ENCODE data around the gene SRR.
"Not testable (repeated sequence)": the region's sequence is repeated elsewhere in the genome, so short reads cannot be mapped to it uniquely, and the experiment has no call there.

Gene SRR

DNA sequence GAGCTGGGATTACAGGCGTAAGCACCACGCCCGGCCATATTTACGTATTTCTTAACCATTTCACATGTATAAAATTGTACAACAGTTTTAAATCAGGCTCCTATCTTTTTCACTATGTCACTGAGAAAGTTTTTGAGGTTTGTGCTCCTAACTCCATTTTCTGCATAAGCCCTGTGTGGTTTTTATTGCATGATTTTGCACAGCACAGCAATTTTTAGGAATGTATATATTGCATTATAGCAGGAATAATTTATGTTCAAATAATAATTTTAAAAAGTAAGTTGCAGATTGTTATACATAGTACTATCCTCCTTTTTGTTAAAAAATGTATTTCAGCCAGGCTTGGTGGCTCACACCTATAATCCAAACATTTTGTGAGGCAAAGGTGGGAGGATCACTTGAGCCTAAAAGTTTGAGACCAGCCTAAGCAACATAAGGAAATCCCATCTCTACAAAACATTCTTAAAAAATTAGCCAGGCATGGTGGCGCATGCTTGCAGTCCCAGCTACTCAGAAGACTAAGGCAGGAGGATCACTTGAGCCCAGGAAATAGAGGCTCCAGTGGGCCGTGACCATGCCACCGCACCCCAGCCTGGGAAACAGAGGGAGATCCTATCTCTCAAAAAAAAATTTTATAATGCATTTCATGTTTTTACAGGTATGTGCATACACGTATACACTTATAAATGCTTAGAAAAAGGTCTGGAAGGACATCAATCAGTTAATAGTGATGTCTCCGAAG is 26.1 kb upstream of the SRR start:
- Mint-ChIP-seq H3K27me3 (no peaks in the 10 kb centered on the region), H3K4me3 (no peak overlapping the region), H3K4me1 (peaks cover 4% of the 10 kb centered on the region), H3K36me3 (peaks cover 59% of the 10 kb centered on the region), H3K9me3 (no peaks in the 10 kb centered on the region), H3K27ac (no peak overlapping the region)
- no peak for ATAC-seq

DNA sequence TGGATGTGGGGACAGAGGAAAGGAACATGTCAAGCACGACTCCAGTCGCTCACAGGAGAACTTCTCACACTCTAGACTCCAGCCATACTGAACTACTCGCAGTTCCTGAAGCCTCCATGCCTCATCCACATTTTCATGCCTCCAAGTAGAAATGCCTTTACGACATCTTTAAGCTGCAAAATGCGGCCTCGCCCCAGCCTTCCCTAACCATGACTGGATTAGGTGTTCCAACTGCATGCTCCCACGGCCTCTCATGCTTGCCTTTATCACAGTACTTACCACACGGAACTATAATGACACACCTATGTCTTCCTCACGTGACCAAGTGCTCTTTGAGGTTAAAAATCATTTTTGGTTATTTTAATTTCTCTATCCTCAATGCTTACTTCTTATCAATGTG is 24.0 kb upstream of the SRR start:
- Mint-ChIP-seq H3K36me3 (peaks cover 64% of the 10 kb centered on the region), H3K4me1 (peaks cover 4% of the 10 kb centered on the region), H3K27ac (no peak overlapping the region), H3K9me3 (no peaks in the 10 kb centered on the region), H3K27me3 (no peaks in the 10 kb centered on the region), H3K4me3 (no peak overlapping the region)
- no peak for ATAC-seq

DNA sequence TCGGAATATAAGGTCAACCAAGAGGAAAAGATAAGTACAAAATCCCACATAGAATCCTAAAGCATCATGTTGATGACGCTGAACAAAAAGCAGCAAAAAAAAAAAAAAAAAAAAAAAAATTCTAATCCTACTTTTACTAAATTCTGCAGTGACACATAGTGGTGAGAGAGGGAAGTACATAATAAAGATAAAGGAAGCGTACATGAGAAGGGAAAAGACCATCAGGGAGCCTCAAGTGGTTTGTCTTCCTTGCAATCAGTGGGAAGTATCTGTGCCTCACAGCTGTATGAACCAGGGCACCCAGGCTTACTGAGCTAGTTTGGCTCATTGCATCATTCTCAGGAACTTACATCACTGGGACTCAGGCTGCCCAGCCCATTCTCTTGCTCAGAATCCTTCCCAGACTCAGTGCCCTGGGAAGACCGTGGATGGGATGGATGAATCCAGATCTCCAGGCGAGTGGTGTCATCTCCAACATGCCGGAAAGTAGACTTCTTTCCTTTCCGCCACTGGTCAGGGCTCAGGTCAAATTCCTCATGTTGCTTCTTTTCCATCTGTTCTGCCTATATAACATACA is 21.4 kb upstream of the SRR start:
- no peaks in the 10 kb centered on the region for H3K27me3 Mint-ChIP-seq
- H3K4me1 Mint-ChIP-seq: peaks cover 4% of the 10 kb centered on the region
- peaks cover 59% of the 10 kb centered on the region for H3K36me3 Mint-ChIP-seq
- H3K4me3 Mint-ChIP-seq: no peak overlapping the region
- no peak overlapping the region for H3K27ac Mint-ChIP-seq
- H3K9me3 Mint-ChIP-seq: no peaks in the 10 kb centered on the region
- no peak for ATAC-seq

DNA sequence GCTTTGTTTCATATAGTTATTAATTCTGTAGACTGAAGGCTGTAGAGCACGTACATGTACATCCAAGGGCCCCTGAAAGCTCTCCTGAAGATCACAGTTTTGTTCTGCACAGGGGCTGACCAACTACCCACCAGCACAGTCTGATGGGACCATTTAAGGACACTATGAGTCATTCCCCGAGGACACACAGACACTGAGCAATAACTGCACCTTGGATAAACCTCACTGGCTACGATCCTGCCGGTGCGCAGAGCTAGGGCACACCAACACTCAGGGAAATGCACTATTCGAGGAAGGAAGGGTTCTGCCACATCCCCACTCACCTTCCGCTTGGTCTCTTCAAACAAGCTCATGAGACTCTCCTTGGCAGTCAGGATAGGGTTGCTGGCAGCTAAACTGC is 20.4 kb upstream of the SRR start:
- Mint-ChIP-seq H3K4me1 (peaks cover 4% of the 10 kb centered on the region), H3K27ac (no peak overlapping the region), H3K4me3 (no peak overlapping the region), H3K9me3 (no peaks in the 10 kb centered on the region), H3K27me3 (no peaks in the 10 kb centered on the region), H3K36me3 (peaks cover 68% of the 10 kb centered on the region)
- no peak for ATAC-seq

DNA sequence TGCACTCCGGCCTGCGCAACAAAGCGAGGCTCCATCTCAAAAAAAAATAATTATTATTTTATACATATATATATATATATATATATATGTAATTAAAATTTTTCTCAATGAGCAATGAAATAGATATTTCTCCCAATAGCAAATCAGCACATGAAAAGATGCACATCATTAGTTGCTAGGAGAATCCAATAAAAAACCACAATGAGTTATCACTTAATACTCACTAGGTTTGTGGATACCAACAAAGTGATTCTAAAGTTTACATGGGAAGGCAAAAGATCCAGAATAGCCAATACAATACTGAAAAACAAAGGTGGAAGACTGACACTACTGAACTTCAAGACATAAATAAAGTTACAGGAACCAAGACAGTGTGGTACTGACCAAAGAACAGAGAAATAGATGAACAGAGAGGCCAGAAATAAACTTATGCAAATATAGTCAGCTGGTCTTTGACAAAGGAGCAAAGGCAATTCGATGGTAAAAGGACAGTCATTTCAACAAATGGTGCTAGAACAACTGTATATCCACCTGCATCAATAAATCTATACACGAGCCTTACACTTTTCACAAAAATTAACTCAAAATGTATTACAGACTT is 13.8 kb upstream of the SRR start:
- no peak for ATAC-seq
- Mint-ChIP-seq H3K27me3 (no peaks in the 10 kb centered on the region), H3K9me3 (peaks cover 2% of the 10 kb centered on the region), H3K4me1 (peaks cover 11% of the 10 kb centered on the region), H3K4me3 (no peak overlapping the region), H3K27ac (peak overlapping the region; percentile 67), H3K36me3 (peaks cover 73% of the 10 kb centered on the region)

DNA sequence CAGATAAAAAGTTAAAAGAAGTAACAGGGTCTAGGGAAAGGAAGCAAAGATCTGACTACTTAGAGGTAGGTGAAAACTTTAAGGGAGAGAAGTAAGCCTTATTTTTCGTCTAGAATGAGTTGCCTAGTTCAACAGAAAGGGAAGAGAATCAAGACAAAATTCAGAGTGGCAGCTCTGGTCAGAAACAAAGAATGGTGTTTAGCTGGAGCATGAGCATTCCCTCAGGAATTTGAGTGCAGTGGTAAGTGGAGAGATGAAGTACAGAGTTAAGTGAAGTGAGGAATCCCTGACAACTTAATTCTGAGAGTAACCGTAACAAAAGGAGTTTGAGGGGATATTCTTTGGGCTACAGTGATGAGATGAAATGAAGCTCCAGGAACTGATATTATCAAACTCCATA is 11.7 kb upstream of the SRR start:
- Mint-ChIP-seq H3K4me1 (peaks cover 25% of the 10 kb centered on the region), H3K9me3 (peaks cover 2% of the 10 kb centered on the region), H3K36me3 (peaks cover 79% of the 10 kb centered on the region), H3K27ac (no peak overlapping the region), H3K27me3 (no peaks in the 10 kb centered on the region), H3K4me3 (no peak overlapping the region)
- ATAC-seq: no peak

DNA sequence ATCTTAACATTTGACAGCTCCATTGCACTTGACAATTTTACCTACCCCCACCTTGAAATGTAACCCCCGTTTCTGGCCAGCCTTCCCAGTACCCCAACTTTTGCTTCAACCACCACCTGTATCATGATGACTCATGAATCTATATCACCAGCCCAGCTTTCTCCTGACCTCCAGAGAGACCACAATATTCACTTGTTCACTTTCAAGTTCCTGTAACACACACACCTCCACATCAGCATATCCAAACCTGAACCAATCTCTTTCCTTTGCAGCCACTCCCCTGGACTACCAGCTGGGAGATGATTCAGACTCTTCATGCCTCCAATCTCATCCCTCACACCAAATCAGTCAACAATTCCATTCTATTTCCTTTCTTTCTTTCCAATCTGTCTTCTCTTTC is 8.2 kb upstream of the SRR start:
- peaks cover 2% of the 10 kb centered on the region for H3K9me3 Mint-ChIP-seq
- no peaks in the 10 kb centered on the region for H3K27me3 Mint-ChIP-seq
- peaks cover 74% of the 10 kb centered on the region for H3K36me3 Mint-ChIP-seq
- no peak for ATAC-seq
- H3K4me3 Mint-ChIP-seq: no peak overlapping the region
- peak overlapping the region; percentile 18 for H3K27ac Mint-ChIP-seq
- H3K4me1 Mint-ChIP-seq: peaks cover 32% of the 10 kb centered on the region

DNA sequence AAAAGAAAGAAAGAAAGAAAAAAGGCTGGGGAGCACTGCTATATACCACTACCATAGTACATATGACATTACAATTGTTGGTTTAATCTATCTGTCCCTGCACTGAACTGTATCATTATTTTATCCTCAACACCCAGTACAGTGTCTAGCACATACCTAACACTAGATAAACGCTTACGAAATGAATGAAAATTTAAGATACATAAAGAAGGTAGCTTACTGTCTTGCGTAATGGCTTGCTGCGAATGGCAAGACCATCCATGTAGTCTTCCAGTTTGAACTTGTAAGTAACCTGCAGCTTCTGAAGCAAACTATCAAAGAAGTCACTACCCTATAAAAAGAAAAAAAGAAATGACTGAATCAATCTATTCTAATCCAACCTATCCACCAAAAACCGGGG is 6.7 kb upstream of the SRR start:
- Mint-ChIP-seq H3K27ac (no peak overlapping the region), H3K4me1 (peaks cover 44% of the 10 kb centered on the region), H3K27me3 (no peaks in the 10 kb centered on the region), H3K9me3 (no peaks in the 10 kb centered on the region), H3K36me3 (peaks cover 68% of the 10 kb centered on the region), H3K4me3 (no peak overlapping the region)
- ATAC-seq: no peak

DNA sequence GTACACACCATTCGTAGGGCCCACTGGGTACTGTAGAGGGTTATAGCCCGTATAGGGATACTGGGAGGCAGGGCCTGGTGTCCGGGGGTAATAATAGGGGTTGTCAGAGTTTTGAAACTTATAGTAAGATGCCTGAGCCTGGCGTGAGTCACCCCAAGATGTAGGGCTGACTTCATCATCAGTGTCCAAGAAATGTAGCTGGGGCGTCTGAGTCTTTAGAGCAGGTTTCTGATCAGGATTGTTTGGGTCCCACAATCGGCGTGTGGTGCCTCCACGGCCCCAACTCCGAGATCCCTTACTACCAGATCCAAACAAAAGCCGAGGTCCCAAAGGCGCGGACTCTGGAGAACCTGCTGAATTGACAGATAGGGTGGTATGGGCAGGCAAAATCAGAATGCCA is 4.6 kb upstream of the SRR start:
- no peaks in the 10 kb centered on the region for H3K9me3 Mint-ChIP-seq
- peaks cover 54% of the 10 kb centered on the region for H3K4me1 Mint-ChIP-seq
- no peak for ATAC-seq
- no peaks in the 10 kb centered on the region for H3K27me3 Mint-ChIP-seq
- H3K27ac Mint-ChIP-seq: no peak overlapping the region
- H3K36me3 Mint-ChIP-seq: peaks cover 53% of the 10 kb centered on the region
- no peak overlapping the region for H3K4me3 Mint-ChIP-seq

DNA sequence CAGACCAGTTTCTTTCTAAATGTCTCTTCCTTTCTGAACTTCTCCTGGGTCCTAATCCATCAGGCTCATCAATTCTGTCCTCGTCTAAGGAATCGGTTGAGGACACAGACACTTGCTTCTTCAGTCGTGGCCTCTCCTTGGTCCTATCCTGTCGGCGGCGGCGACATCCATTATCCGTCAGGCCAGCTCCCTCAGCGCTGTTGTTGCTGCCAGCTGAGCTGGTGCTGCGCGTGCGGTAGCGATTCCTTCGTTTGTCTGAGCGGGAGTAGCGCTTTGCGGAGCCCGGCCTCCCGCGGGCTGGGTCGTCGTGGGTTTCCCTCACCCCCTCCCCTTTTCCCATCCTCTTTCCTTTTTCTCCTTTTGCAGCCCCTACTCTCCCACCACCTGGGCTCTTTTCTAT is 4.0 kb upstream of the SRR start:
- ATAC-seq: no peak
- H3K4me3 Mint-ChIP-seq: no peak overlapping the region

DNA sequence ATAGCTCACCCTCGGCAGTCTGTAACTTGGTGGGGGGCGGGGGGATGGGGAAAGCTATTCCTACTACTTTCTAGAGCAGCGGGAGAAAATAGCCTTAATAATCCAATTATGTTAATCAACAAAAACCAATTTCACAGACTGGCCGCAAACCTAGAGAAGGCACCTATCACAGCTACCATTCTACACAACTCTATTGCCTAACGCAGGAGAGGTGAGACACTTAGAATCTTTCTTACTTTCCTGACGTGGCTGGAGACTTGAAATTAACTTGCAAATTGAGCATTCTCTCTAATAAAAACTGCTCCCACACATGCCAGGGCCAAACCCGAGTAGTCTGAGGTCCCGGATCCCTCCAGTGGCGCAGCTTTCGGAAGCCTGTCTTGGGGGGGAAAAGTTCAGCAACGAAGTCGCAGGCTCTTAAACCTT is 959 bp upstream of the SRR start:
- H3K27ac Mint-ChIP-seq: peak overlapping the region; percentile 74
- H3K9me3 Mint-ChIP-seq: no peaks in the 10 kb centered on the region
- ATAC-seq: no peak
- H3K4me1 Mint-ChIP-seq: peaks cover 49% of the 10 kb centered on the region
- H3K36me3 Mint-ChIP-seq: peaks cover 22% of the 10 kb centered on the region
- H3K4me3 Mint-ChIP-seq: peak overlapping the region; percentile 85
- no peaks in the 10 kb centered on the region for H3K27me3 Mint-ChIP-seq

More for the DNA sequence above, 4.0 kb upstream of the SRR start:
- Mint-ChIP-seq H3K27me3 (no peaks in the 10 kb centered on the region), H3K4me1 (peaks cover 56% of the 10 kb centered on the region), H3K9me3 (no peaks in the 10 kb centered on the region), H3K27ac (no peak overlapping the region), H3K36me3 (peaks cover 47% of the 10 kb centered on the region)

DNA sequence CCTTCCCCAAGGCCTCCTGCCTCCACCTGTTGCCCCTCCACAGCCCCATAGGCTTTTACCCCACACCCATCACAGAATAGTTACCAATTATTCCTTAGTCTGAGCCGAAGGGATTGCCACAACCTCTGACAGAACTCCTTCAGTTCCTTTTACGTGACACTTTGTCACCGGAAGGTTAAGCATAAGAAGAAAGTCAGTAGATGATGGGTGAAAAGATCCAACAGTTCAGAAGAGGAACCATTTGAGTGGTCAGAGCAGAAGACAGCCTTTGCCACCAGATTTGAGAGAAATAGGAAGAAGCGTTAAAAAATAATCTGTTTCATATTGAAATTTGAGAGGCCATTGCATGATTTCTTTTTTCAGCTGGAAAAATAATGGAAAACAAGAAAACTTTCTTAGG is 1.2 kb downstream of the SRR start:
- Mint-ChIP-seq H3K9me3 (no peaks in the 10 kb centered on the region), H3K36me3 (peaks cover 15% of the 10 kb centered on the region), H3K4me1 (peaks cover 53% of the 10 kb centered on the region), H3K27ac (no peak overlapping the region), H3K4me3 (peak overlapping the region; percentile 68), H3K27me3 (no peaks in the 10 kb centered on the region)
- no peak for ATAC-seq

DNA sequence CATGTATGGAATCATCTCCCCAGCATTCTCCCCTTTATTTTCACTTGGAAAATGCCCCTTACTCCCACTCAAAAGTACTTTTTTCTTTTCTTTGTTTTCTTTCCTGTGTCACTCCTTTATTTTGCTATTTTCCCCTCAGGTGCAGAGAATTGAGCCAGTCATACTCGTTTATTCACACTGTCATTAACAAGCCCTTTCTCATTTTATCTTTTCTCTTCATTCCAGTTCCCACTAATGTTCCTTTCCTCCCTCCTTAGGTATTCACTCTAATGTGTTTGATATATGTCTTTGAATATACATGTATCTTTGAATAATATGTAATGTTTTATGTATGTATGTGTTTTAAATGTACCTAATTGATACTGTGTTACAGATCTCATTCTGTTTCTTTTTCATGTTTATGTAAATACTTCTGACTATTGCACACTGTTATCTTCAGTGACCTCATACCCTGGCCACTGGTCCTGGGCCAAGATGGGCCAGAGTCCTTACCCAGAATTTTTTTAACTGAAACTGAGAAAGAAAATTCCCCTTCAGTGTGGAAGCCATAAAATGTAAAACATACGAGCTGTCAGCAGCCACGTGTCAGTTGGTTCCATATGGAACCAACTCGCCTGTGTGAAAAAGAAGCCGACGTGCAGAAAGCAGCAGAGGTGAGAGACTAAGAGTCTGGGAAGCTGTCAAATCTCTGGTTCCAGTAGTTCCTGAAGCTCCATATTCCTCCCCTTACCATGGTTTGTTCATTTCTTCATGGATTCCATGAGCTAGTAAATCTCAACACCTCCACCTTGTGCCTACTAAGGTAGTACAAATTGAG is 5.8 kb downstream of the SRR start:
- Mint-ChIP-seq H3K4me3 (no peak overlapping the region), H3K36me3 (no peaks in the 10 kb centered on the region), H3K27me3 (no peaks in the 10 kb centered on the region), H3K27ac (no peak overlapping the region), H3K4me1 (peaks cover 22% of the 10 kb centered on the region), H3K9me3 (no peaks in the 10 kb centered on the region)
- ATAC-seq: no peak

DNA sequence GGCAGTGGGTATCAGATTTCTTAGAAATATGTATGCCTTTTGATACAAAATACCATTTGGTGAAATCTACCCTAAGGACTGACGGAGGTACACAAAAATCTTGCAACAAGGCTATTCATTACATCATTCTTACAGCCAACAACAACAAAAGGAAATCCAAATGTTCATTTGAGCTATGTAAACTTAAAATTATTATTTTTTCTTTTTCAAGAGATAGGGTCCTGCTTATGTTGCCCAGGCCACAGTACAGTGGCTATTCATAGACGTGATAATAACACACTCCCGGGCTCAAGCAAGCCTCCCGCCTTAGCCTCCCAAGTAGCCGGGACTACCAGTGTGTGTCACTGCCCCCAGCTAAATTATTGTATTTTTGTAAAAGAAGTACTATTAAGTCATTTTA is 9.0 kb downstream of the SRR start:
- ATAC-seq: no peak
- no peaks in the 10 kb centered on the region for H3K9me3 Mint-ChIP-seq
- no peaks in the 10 kb centered on the region for H3K27me3 Mint-ChIP-seq
- peaks cover 7% of the 10 kb centered on the region for H3K4me1 Mint-ChIP-seq
- no peaks in the 10 kb centered on the region for H3K36me3 Mint-ChIP-seq
- no peak overlapping the region for H3K4me3 Mint-ChIP-seq
- no peak overlapping the region for H3K27ac Mint-ChIP-seq

DNA sequence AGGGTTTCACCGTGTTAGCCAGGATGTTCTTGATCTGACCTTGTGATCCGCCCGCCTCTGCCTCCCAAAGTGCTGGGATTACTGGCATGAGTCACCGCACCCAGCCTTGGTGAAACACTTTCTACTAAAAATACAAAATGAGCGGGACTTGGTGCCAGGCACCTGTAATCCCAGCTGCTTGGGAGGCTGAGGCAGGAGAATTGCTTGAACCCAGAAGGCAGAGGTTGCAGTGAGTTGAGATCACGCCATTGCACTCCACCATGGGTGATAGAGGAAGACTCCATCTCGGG is 13.1 kb downstream of the SRR start:
- H3K4me1 Mint-ChIP-seq, ATAC-seq, H3K27ac Mint-ChIP-seq, H3K27me3 Mint-ChIP-seq, H3K9me3 Mint-ChIP-seq, H3K4me3 Mint-ChIP-seq: not testable (repeated sequence)
- peaks cover 16% of the 10 kb centered on the region for H3K36me3 Mint-ChIP-seq
